ENCODE measurements around the gene FAIM. TPM values are rescaled to one million over a fixed set of nuclear protein-coding genes. Genes with fewer than 3 reads are reported as not detected.
A peak's percentile ranks its signal among the peaks of the same experiment; 100 is the strongest.

Gene FAIM
- total and polyA plus RNA-seq, 2 of the 8 experiments (the other 6 are each of a cell fraction or from before 2014, with no cell fraction given), result 1.2 to 7.1 TPM

DNA sequence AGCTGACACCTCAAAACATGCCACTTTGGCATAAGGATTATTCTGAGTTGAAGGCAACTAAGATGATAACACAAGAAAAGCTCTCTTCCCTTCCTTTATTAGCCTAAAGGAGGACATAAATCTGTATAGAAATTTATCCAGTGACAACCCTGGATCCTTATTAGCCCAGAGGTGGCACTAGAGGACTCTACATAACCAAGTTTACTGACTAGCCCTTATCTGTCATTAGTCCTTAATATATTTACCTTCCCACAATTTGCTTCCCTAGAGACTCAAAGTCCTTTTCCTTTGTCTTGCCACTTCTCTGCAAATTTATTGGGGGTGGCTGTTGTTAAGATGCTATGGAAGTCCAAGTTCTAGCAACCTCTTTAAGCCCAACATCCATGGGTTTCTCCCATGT lies 41.2 kb upstream of the FAIM start:
- no peak overlapping the region for H4K91ac ChIP-seq (replicated peaks; ENCODE audit: insufficient read length, low read length)
- H2BK20ac ChIP-seq (ENCODE audit: low read length), result no peak overlapping the region
- CTCF ChIA-PET (ENCODE audit: partially characterized antibody), result interaction anchor here (0.6 to 1.3 kb wide), 4 partner anchors 11 to 356 kb away, joined by 3 to 5 read pairs (median 3); no protein-coding TSS in a partner anchor
- no peak overlapping the region for H3K4me2 ChIP-seq (ENCODE audit: insufficient read depth in 1 of 2, low read depth in 2 of 2, low read length in 2 of 2)
- H3K18ac ChIP-seq (ENCODE audit: extremely low read depth, low read length), result no peak overlapping the region
- no peak for DNase-seq (ENCODE audit: low read depth in 1 of 2, low spot score in 2 of 2)
- H3K4ac ChIP-seq (replicated peaks; ENCODE audit: insufficient read length, low read depth, low read length), result no peak overlapping the region
- H4K8ac ChIP-seq (ENCODE audit: extremely low read depth, insufficient read depth, low read length), result no peak overlapping the region
- H3K23me2 ChIP-seq (ENCODE audit: low read depth, low read length), result no peaks in the 10 kb centered on the region
- H3K79me2 ChIP-seq (ENCODE audit: control insufficient read depth in 1 of 2, insufficient read depth in 2 of 2, low read length in 2 of 2), result no peaks in the 10 kb centered on the region
- no peak for TF ChIP-seq KDM1A (IDR thresholded peaks at IDR 0.05; ENCODE audit: borderline replicate concordance, low read length)
- no peak for TF ChIP-seq GABPA (IDR thresholded peaks at IDR 0.05; ENCODE audit: borderline replicate concordance, insufficient read depth, low read length)
- no peak for TF ChIP-seq TAF1 (IDR thresholded peaks at IDR 0.05; ENCODE audit: low read depth, low read length)
- TF ChIP-seq CBX5 (IDR thresholded peaks at IDR 0.05; ENCODE audit: low read depth, low read length), result no peak
- TF ChIP-seq JUN (IDR thresholded peaks at IDR 0.05; ENCODE audit: low read depth, low read length), result no peak
- TF ChIP-seq RAD21 (IDR thresholded peaks at IDR 0.05 in 1 of 2, conservative IDR thresholded peaks at IDR 0.05 in 1 of 2; ENCODE audit: low read depth in 2 of 2, low read length in 2 of 2), result peak; percentile 8 to 18; a peak in 1 of 4 replicates
- H3K4me3 ChIP-seq (ENCODE audit: extremely low read depth in 1 of 4, insufficient read depth in 2 of 4, low read depth in 3 of 4, low read length in 4 of 4), result no peak overlapping the region
- H2BK120ac ChIP-seq (replicated peaks; ENCODE audit: low read depth, low read length), result no peak overlapping the region
- no peak overlapping the region for H3K23ac ChIP-seq (ENCODE audit: insufficient read length)
- H3K9ac ChIP-seq (replicated peaks in 1 of 4; ENCODE audit: extremely low read depth in 1 of 4, low read depth in 3 of 4, low read length in 3 of 4), result no peak overlapping the region
- no peak overlapping the region for H3K56ac ChIP-seq (replicated peaks; ENCODE audit: insufficient read length, low read depth, low read length)
- no peak overlapping the region for H3K14ac ChIP-seq (ENCODE audit: insufficient read length)
- H4K5ac ChIP-seq (ENCODE audit: insufficient read length, low read depth, low read length), result no peak overlapping the region
- no peaks in the 10 kb centered on the region for H4K20me1 ChIP-seq (replicated peaks in 1 of 2; ENCODE audit: control insufficient read depth in 1 of 2, insufficient read depth in 2 of 2, low read length in 2 of 2)
- no peaks in the 10 kb centered on the region for H3K4me1 ChIP-seq (replicated peaks in 1 of 4; ENCODE audit: control insufficient read depth in 3 of 4, insufficient read depth in 4 of 4, low read length in 3 of 4)
- no peak overlapping the region for H2BK15ac ChIP-seq (ENCODE audit: low read length)
- no peak for FAIRE-seq
- no peaks in the 10 kb centered on the region; a peak in 1 of 8 replicates for H3K36me3 ChIP-seq (ENCODE audit: control insufficient read depth in 2 of 4, insufficient read depth in 4 of 4, low read length in 3 of 4)
- no peaks in the 10 kb centered on the region for H3K27me3 ChIP-seq (replicated peaks in 1 of 4; ENCODE audit: control insufficient read depth in 3 of 4, extremely low read depth in 1 of 4, insufficient read depth in 3 of 4, low read length in 3 of 4)
- H2BK12ac ChIP-seq (ENCODE audit: low read depth, low read length), result no peak overlapping the region
- H2AFZ ChIP-seq (ENCODE audit: low read length), result no peak overlapping the region
- POLR2A ChIA-PET (ENCODE audit: partially characterized antibody), result no interaction called here
- H3K27ac ChIP-seq (ENCODE audit: low read depth, low read length), result no peak overlapping the region
- H2BK5ac ChIP-seq (ENCODE audit: low read depth, low read length), result no peak overlapping the region
- no peak overlapping the region for H2AK5ac ChIP-seq (ENCODE audit: low read depth, low read length)
- no peaks in the 10 kb centered on the region for H3K9me3 ChIP-seq (ENCODE audit: insufficient read depth in 2 of 2, low read depth in 1 of 2, low read length in 1 of 2)
- no peaks in the 10 kb centered on the region for H3K79me1 ChIP-seq (ENCODE audit: low read depth, low read length)
